Activated T-cell treated with anti-CD3 and anti-CD28 coated beads for 48 hours (primary cell): ENCODE results near the gene RNF115.
"Not testable (repeated sequence)": the region's sequence is repeated elsewhere in the genome, so short reads cannot be mapped to it uniquely, and the experiment has no call there.

Source experiments
- DNase-seq: peaks from one replicate; pipeline ENCODE4 v3.0.0-alpha.2; 2020; ENCODE audit warnings: low read depth

Gene RNF115

DNA sequence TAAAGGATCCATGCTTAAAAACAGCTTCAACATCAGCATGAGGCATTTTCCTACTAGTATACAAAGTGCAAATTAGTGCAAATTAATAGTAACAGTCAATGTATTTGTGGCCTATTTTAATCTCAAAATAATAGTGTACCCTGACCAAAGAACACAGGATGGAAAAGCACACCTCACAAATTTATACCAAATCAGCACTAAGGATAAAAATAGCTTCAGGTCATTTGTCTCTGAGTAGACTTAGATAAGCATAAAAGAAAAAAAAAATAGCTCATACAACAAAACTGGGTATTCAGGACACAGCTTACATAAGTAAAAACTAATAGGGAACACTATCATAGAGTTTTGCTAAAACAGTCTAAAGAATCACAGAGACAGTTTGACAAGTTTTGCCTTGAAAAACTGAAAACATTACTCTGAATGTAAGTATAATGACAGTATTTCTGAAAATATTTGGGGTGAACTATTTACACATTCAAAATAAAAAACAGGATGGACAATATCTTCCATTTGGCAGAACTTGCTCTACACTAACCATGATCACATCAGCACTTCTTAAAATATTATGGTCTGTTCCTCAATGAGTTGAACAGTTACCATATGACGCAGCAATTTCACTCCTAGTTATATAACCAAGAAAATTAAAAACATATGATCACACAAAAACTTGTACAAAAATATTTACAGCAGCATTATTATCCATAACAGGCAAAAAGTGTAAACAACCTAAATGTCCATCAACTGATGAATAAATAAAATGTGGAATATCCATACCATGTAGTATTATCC lies 46.3 kb downstream of the RNF115 start:
- DNase-seq: no peak

- DNase-seq: no peak
Observed at GRCh38 chr1:145773423-145773822, 50.5 kb downstream of the RNF115 start.

DNA sequence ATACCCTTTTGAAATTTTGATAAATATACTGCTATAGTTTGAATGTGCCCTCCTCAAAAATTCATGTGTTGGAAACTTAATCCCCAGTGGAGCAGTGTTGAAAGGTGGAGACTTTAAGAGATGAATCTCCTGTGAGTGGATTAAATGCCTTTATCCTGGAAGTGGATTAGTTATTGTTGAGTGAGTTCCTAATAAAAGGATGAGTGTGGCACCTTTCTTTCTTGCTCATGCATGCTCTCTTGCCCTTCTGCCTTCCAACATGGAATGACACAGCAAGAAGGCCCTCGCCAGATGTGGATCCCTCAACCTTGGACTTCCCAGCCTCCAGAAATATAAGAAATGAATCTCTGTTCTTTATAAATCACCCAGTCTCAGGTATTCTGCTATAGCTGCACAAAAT lies 52.8 kb downstream of the RNF115 start:
- DNase-seq: no peak

GRCh38 chr1:145768004-145768403 lies 55.9 kb downstream of the RNF115 start:
- DNase-seq: not testable (repeated sequence)

- DNase-seq: not testable (repeated sequence)
Observed at GRCh38 chr1:145766926-145767325, 57.0 kb downstream of the RNF115 start.

GRCh38 chr1:145765585-145766360 lies 58.1 kb downstream of the RNF115 start:
- not testable (repeated sequence) for DNase-seq

DNA sequence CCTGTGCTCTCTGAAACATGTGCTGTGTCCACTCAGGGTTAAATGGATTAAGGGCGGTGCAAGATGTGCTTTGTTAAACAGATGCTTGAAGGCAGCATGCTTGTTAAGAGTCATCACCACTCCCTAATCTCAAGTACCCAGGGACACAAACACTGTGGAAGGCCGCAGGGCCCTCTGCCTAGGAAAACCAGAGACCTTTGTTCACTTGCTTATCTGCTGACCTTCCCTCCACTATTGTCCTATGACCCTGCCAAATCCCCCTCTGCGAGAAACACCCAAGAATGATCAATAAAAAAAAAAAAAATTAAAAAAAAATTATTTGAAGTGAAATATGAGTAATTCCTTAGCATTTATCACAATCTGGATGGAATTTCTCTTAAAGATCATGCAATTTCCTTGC lies 58.8 kb downstream of the RNF115 start:
- DNase-seq: not testable (repeated sequence)

- DNase-seq: not testable (repeated sequence)
Observed at GRCh38 chr1:145764231-145764940, 59.5 kb downstream of the RNF115 start.

DNA sequence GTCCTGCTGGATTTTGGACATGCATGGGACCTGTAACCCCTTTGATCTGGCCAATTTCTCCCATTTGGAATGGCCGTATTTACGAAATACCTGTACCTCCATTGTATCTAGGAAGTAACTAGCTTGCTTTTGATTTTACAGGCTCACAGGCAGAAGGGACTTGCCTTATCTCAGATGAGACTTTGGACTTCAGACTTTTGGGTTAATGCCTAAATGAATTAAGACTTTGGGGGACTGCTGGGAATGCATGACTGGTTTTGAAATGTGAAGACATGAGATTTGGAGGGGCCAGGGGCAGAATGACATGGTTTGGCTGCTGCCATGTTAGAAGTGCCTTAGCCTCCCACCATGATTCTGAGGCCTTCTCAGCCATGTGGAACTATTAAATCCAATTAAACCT lies 61.9 kb downstream of the RNF115 start:
- not testable (repeated sequence) for DNase-seq

DNA sequence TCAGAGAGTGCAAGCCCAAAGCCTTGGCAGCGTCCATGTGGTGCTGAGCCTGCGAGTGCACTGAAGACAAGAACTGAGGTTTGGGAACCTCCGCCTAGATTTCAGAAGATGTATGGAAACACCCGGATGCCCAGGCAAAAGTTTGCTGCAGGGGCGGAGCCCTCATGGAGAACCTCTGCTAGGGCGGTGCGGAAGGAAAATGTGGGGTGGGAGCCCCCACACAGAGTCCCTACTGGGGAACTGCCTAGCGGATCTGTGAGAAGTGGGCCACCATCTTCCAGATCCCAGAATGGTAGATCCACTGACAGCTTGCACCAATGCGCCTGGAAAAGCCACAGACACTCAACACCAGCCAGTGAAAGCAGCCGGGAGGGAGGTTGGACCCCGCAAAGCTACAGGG lies 62.4 kb downstream of the RNF115 start:
- not testable (repeated sequence) for DNase-seq

DNA sequence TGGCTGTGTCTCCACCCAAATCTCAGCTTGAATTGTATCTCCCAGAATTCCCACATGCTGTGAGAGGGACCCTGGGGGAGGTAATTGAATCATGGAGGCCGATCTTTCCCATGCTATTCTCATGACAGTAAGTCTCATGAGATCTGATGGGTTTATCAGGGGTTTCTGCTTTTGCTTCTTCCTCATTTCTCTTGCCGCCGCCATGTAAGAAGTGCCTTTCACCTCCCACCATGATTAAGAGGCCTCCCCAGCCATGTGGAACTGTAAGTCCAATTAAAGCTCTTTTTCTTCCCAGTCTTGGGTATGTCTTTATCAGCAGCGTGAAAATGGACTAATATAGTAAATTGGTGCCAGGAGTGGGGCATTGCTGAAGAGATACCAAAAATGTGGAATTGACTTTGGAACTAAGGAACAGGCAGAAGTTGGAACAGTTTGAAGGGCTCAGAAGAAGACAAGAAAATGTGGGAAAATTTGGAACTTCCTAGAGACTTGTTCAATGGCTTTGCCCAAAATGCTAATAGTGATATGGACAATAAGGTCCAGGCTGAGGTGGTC lies 63.4 kb downstream of the RNF115 start:
- not testable (repeated sequence) for DNase-seq

GRCh38 chr1:145759721-145760120 lies 64.2 kb downstream of the RNF115 start:
- DNase-seq: no peak

GRCh38 chr1:145758575-145758974 lies 65.3 kb downstream of the RNF115 start:
- no peak for DNase-seq

DNA sequence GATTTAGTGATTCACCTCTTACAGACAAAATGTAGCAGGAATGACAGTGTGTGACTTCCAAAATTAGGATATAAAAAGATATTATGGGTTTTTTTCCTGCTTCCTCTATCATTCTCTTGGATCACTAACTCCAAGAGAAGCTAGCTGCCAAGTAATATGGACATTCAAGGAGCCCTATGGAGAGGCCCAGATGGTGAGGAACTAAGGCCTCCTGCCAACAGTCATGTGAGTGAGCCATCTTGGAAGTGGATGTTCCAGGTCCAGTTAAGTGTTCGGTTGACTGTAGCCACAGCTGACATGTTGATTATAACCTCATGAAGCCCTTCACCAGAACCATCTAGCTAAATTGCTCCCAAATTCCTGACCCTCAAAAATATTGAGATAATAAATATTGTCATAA lies 65.8 kb downstream of the RNF115 start:
- DNase-seq: no peak

GRCh38 chr1:145757420-145757819 lies 66.5 kb downstream of the RNF115 start:
- DNase-seq: no peak

DNA sequence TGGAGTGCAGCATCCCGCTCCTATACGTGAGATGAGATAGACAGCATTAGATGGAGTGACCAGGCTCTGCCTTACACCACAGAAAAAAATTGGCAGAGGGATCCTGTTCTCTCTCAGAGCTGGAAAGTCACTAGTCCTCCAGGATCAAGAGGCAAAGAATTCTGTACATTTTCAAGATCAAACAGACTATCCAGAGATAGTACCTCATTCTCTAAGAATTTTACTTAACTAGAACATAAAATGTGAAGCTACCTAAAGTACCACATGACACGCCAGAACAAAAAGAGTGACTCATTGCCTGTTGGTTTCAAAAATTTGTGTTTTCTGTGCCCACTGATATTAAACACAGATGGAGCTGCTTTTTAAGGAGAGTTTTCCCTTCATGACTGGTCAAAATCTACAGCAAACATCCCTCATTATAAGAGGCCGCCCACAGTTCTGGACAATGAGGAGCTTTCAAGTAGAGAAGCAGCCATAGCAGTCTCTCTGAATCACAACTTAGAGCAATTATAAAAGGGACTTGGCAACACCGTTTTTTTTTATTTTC lies 72.3 kb downstream of the RNF115 start:
- no peak for DNase-seq

GRCh38 chr1:145750426-145750825 lies 73.5 kb downstream of the RNF115 start:
- no peak for DNase-seq

- no peak for DNase-seq
Observed at GRCh38 chr1:145747398-145748247, 76.3 kb downstream of the RNF115 start.

DNA sequence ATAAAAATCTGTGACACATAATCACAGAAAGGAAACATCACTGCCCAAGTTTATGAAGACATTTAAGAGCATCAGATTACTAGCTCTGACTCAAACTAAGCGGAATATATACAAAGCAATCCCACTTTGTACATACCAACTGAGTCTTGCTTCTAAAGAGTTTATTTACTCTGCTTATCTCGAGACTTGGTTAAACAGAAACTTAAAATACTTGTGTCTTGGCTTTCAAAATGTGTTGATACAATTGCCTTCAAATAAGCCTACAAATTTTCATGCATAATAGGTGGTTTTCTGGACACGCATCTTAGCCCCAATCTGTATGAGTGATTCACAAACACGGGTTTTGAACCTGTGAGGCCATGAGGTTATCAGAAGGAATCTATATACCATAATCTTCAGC lies 83.6 kb downstream of the RNF115 start:
- no peak for DNase-seq

- no peak for DNase-seq
Observed at GRCh38 chr1:145736191-145736590, 87.7 kb downstream of the RNF115 start.

- DNase-seq: no peak
Observed at GRCh38 chr1:145730900-145731299, 93.0 kb downstream of the RNF115 start.
